ENCODE data around the gene MTCP1. TPM values are rescaled to one million over a fixed set of nuclear protein-coding genes. Genes with fewer than 3 reads are reported as not detected.

MTCP1 gene
- total and polyA plus RNA-seq, 9 of the 15 experiments (the other 6 are each of a cell fraction or from before 2014, with no cell fraction given), result 12.7 to 28.0 (median 22.9) TPM

DNA sequence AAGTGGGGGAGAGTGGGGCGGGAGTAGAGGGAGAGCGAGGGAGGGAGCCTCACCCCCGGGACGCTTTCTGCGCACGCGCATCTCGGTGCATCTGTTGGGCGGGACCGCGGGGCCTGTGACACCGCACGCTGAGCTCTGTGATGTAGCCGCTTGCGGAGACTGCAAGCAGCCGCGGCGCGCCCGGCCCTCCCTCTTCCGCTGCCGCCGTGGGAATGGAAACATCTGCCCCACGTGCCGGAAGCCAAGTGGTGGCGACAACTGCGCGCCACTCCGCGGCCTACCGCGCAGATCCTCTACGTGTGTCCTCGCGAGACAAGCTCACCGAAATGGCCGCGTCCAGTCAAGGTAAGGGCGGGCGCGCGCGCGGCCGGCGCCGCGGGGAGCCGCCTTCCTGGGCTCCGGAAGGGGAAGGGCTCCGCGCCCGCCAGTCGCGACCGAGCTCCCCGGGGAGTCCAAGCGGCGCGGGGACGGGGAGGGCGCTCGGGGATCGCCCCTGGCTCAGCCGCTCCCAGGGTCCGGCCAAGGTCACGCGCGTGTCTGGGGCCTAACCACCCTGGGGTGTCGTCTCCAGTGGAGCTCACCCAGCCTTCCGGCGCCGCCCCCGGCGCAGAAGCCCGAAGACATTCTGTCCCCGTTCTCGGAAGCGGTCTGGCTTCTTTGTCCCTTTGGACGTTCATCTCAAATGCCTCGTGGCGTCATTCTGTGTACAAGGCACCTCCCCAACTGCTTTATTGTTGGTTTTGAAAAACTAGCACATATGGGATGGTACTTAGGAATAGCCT is 44.0 kb downstream of the MTCP1 start, which contains the start of gene FUNDC2 (continued):
- TF ChIP-seq, protein P1, sequence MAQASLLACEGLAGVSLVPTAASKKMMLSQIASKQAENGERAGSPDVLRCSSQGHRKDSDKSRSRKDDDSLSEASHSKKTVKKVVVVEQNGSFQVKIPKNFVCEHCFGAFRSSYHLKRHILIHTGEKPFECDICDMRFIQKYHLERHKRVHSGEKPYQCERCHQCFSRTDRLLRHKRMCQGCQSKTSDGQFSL (CRISPR knock-in tag; IDR thresholded peaks at IDR 0.05), result peak; percentile 60; the same call in 1 of the 2 replicates
- TF ChIP-seq, protein P1 (tag; IDR thresholded peaks at IDR 0.05), result no peak
- TF ChIP-seq RAD51 (IDR thresholded peaks at IDR 0.05; ENCODE audit: borderline replicate concordance, low read depth) (peak; percentile 77), XRCC4 (IDR thresholded peaks at IDR 0.05; ENCODE audit: extremely low read depth, insufficient read depth, insufficient read length) (no peak), RFX5 (IDR thresholded peaks at IDR 0.05; ENCODE audit: low read depth, low read length) (no peak), RBFOX2 (IDR thresholded peaks at IDR 0.05; ENCODE audit: low read depth, low read length) (peak; percentile 97), ZNF431 (CRISPR knock-in tag; IDR thresholded peaks at IDR 0.05) (no peak), RBM17 (IDR thresholded peaks at IDR 0.05; ENCODE audit: borderline replicate concordance, low read depth, low read length) (no peak), SAFB (IDR thresholded peaks at IDR 0.05; ENCODE audit: borderline replicate concordance, low read depth, low read length) (peak; percentile 94), ELF1 (tag; IDR thresholded peaks at IDR 0.05) (peak; percentile 82), SAP30 (IDR thresholded peaks at IDR 0.05; ENCODE audit: borderline replicate concordance, insufficient read depth, low read depth, low read length, poor library complexity, severe bottlenecking) (peak; percentile 58), POLR2G (IDR thresholded peaks at IDR 0.05; ENCODE audit: low read depth, low read length) (peak; percentile 95), DPF2 (IDR thresholded peaks at IDR 0.05) (0 out of 2 replicates have a peak, but pooled peaks have one; percentile 17), POLR2H (tag; IDR thresholded peaks at IDR 0.05; ENCODE audit: low read depth) (peak; percentile 87), HNRNPLL (IDR thresholded peaks at IDR 0.05; ENCODE audit: low read depth, low read length, poor library complexity, severe bottlenecking) (peak; percentile 83), PCBP1 (IDR thresholded peaks at IDR 0.05; ENCODE audit: low read depth, low read length, poor library complexity, severe bottlenecking) (peak; percentile 80), ZNF134 (CRISPR knock-in tag; conservative IDR thresholded peaks at IDR 0.05) (no peak), LCOR (CRISPR knock-in tag; IDR thresholded peaks at IDR 0.05) (peak; percentile 89)
- TF ChIP-seq, protein P2, sequence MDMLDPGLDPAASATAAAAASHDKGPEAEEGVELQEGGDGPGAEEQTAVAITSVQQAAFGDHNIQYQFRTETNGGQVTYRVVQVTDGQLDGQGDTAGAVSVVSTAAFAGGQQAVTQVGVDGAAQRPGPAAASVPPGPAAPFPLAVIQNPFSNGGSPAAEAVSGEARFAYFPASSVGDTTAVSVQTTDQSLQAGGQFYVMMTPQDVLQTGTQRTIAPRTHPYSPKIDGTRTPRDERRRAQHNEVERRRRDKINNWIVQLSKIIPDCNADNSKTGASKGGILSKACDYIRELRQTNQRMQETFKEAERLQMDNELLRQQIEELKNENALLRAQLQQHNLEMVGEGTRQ (CRISPR knock-in tag; IDR thresholded peaks at IDR 0.05), result peak; percentile 87
- TF ChIP-seq, protein P3, sequence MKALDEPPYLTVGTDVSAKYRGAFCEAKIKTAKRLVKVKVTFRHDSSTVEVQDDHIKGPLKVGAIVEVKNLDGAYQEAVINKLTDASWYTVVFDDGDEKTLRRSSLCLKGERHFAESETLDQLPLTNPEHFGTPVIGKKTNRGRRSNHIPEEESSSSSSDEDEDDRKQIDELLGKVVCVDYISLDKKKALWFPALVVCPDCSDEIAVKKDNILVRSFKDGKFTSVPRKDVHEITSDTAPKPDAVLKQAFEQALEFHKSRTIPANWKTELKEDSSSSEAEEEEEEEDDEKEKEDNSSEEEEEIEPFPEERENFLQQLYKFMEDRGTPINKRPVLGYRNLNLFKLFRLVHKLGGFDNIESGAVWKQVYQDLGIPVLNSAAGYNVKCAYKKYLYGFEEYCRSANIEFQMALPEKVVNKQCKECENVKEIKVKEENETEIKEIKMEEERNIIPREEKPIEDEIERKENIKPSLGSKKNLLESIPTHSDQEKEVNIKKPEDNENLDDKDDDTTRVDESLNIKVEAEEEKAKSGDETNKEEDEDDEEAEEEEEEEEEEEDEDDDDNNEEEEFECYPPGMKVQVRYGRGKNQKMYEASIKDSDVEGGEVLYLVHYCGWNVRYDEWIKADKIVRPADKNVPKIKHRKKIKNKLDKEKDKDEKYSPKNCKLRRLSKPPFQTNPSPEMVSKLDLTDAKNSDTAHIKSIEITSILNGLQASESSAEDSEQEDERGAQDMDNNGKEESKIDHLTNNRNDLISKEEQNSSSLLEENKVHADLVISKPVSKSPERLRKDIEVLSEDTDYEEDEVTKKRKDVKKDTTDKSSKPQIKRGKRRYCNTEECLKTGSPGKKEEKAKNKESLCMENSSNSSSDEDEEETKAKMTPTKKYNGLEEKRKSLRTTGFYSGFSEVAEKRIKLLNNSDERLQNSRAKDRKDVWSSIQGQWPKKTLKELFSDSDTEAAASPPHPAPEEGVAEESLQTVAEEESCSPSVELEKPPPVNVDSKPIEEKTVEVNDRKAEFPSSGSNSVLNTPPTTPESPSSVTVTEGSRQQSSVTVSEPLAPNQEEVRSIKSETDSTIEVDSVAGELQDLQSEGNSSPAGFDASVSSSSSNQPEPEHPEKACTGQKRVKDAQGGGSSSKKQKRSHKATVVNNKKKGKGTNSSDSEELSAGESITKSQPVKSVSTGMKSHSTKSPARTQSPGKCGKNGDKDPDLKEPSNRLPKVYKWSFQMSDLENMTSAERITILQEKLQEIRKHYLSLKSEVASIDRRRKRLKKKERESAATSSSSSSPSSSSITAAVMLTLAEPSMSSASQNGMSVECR (CRISPR knock-in tag; IDR thresholded peaks at IDR 0.05), result peak; percentile 42; the same call in 1 of the 2 replicates
